AG08396 (cell line): ENCODE results near the gene AK1.
"Not testable (repeated sequence)": the region's sequence is repeated elsewhere in the genome, so short reads cannot be mapped to it uniquely, and the experiment has no call there.

Source experiments
- DNase-seq: peaks from one replicate; pipeline ENCODE4 v3.0.0; 2012; ENCODE audit warnings: low spot score, mixed read lengths

The AK1 gene

GRCh38 chr9:127884427-127884911, 7.0 kb upstream of the AK1 start:
- DNase-seq, result no peak

- DNase-seq, result no peak
Observed at GRCh38 chr9:127883959-127884358, 6.5 kb upstream of the AK1 start.

GRCh38 chr9:127881715-127882114, 4.2 kb upstream of the AK1 start:
- not testable (repeated sequence) for DNase-seq

- no peak for DNase-seq
Observed at GRCh38 chr9:127880143-127880542, 2.7 kb upstream of the AK1 start.

- no peak for DNase-seq
Observed at GRCh38 chr9:127878652-127879390, 1.3 kb upstream of the AK1 start.

- no peak for DNase-seq
Observed at GRCh38 chr9:127878001-127878651, 651 bp upstream of the AK1 start.

- DNase-seq, result peak; percentile 39
Observed at GRCh38 chr9:127876764-127877562, 512 bp downstream of the AK1 start.

- no peak for DNase-seq
Observed at GRCh38 chr9:127876026-127876763, 1.3 kb downstream of the AK1 start.

- DNase-seq, result peak; percentile 77
Observed at GRCh38 chr9:127875306-127875966, 2.0 kb downstream of the AK1 start.

- DNase-seq, result no peak
Observed at GRCh38 chr9:127874301-127875221, 2.9 kb downstream of the AK1 start.

GRCh38 chr9:127873886-127874285, 3.6 kb downstream of the AK1 start:
- peak; percentile 71 for DNase-seq

- no peak for DNase-seq
Observed at GRCh38 chr9:127873223-127873691, 4.2 kb downstream of the AK1 start.

- DNase-seq, result no peak
Observed at GRCh38 chr9:127872369-127873222, 4.9 kb downstream of the AK1 start.

GRCh38 chr9:127871531-127871930, 5.9 kb downstream of the AK1 start:
- no peak for DNase-seq

GRCh38 chr9:127870887-127871286, 6.6 kb downstream of the AK1 start:
- no peak for DNase-seq

GRCh38 chr9:127870153-127870491, 7.4 kb downstream of the AK1 start:
- DNase-seq, result not testable (repeated sequence)

- DNase-seq, result peak; percentile 94
Observed at GRCh38 chr9:127869310-127870152, 7.9 kb downstream of the AK1 start.

GRCh38 chr9:127868278-127868902, 9.1 kb downstream of the AK1 start:
- DNase-seq, result no peak
